ENCODE measurements around the gene WDR83. TPM values are rescaled to one million over a fixed set of nuclear protein-coding genes. Genes with fewer than 3 reads are reported as not detected.
"Not testable (repeated sequence)": the region's sequence is repeated elsewhere in the genome, so short reads cannot be mapped to it uniquely, and the experiment has no call there.

The WDR83 gene
- 10 to 100 TPM in 1 of 4 donors, 1 to 10 TPM in 3; 7.1 to 10.2 (median 8.5) TPM for total RNA-seq

GRCh38 chr19:12666265-12667048 lies at the start of gene WDR83, which contains the start of gene MAN2B1:
WDR83 (plus strand) TSS chr19:12666807; CDS start chr19:12669791, 2,984 bp downstream.
MAN2B1 (minus strand) TSS chr19:12666742; CDS start chr19:12666701, 41 bp downstream.
- no peak for TF ChIP-seq CTCF (IDR thresholded peaks at IDR 0.05)
- DNase-seq (ENCODE audit: low spot score) (peak; percentile 46), ATAC-seq (ENCODE audit: low FRiP score) (peak; percentile 58)

GRCh38 chr19:12617646-12618045 lies 49.0 kb upstream of the WDR83 start:
- no peak for DNase-seq (ENCODE audit: low spot score)
- ATAC-seq (ENCODE audit: low FRiP score), result no peak
- no peak for TF ChIP-seq CTCF (IDR thresholded peaks at IDR 0.05)

- DNase-seq (ENCODE audit: low spot score); ATAC-seq (ENCODE audit: low FRiP score): not testable (repeated sequence)
Measured at GRCh38 chr19:12621253-12622024, 45.2 kb upstream of the WDR83 start.

GRCh38 chr19:12623361-12624031 lies 43.1 kb upstream of the WDR83 start:
- DNase-seq (ENCODE audit: low spot score) (no peak), ATAC-seq (ENCODE audit: low FRiP score) (no peak)
- TF ChIP-seq CTCF (IDR thresholded peaks at IDR 0.05), result no peak

GRCh38 chr19:12626958-12627357 lies 39.6 kb upstream of the WDR83 start:
- TF ChIP-seq CTCF (IDR thresholded peaks at IDR 0.05), result no peak
- ATAC-seq (ENCODE audit: low FRiP score) (no peak), DNase-seq (ENCODE audit: low spot score) (no peak)

- no peak for TF ChIP-seq CTCF (IDR thresholded peaks at IDR 0.05)
- DNase-seq (ENCODE audit: low spot score) (no peak), ATAC-seq (ENCODE audit: low FRiP score) (no peak)
Measured at GRCh38 chr19:12628040-12629022, 38.3 kb upstream of the WDR83 start.

All from omental fat pad (tissue), 4 donors.